Peyer's patch (tissue), 4 donors: ENCODE measurements around the gene GSDMA.
"Not testable (repeated sequence)": the region's sequence is repeated elsewhere in the genome, so short reads cannot be mapped to it uniquely, and the experiment has no call there.

ENCODE experiments used
- POLR2A ChIP-seq, 2 donors: fragments of 450-650 bp; IDR thresholded peaks; one replicate each; pipeline ENCODE4 v1.5.1; 2017; ENCODE audit warnings: antibody characterized with exemption in 2 of 2, mild to moderate bottlenecking in 2 of 2, moderate library complexity in 2 of 2
- TF ChIP-seq, protein P1 (sequence below), 6 experiments: fragments of 450-650 bp in 4 of 6; fragments of 200-600 bp in 2 of 6; sonication (generic) in 1 of 6; IDR thresholded peaks; one replicate each; pipeline ENCODE4 v1.5.1; 2017 to 2019; ENCODE audit warnings: antibody characterized with exemption in 6 of 6, mild to moderate bottlenecking in 3 of 6, moderate library complexity in 1 of 6

DNA sequence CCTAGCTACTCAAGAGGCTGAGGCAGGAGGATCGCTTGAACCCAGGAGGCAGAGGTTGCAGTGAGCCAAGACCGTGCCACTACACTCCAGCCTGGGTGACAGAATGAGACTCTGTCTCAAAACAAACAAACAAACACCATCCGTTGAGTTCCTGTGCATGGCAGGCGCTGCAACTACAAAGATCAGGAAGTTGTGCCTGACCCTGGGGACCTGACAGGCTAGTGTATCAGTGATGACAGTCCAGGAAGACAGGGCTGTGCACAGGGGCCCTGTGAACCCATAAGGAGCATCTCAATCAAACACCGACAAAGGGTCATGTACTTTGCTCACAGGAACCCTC, 14.3 kb upstream of the GSDMA start:
- TF ChIP-seq POLR2A (IDR thresholded peaks at IDR 0.05): not testable (repeated sequence)
- TF ChIP-seq, protein P1, sequence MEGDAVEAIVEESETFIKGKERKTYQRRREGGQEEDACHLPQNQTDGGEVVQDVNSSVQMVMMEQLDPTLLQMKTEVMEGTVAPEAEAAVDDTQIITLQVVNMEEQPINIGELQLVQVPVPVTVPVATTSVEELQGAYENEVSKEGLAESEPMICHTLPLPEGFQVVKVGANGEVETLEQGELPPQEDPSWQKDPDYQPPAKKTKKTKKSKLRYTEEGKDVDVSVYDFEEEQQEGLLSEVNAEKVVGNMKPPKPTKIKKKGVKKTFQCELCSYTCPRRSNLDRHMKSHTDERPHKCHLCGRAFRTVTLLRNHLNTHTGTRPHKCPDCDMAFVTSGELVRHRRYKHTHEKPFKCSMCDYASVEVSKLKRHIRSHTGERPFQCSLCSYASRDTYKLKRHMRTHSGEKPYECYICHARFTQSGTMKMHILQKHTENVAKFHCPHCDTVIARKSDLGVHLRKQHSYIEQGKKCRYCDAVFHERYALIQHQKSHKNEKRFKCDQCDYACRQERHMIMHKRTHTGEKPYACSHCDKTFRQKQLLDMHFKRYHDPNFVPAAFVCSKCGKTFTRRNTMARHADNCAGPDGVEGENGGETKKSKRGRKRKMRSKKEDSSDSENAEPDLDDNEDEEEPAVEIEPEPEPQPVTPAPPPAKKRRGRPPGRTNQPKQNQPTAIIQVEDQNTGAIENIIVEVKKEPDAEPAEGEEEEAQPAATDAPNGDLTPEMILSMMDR (IDR thresholded peaks at IDR 0.05): not testable (repeated sequence)
